Measurements from ENCODE around the gene C1QTNF3.
A peak's percentile ranks its signal among the peaks of the same experiment; 100 is the strongest.

The C1QTNF3 gene

GRCh38 chr5:34035756-34036155 is 7.3 kb downstream of the C1QTNF3 start (continued):
- TF ChIP-seq ZBTB21 (tag by site-specific recombination; IDR thresholded peaks at IDR 0.05) (no peak), ZNF426 (tag by site-specific recombination; IDR thresholded peaks at IDR 0.05) (no peak), ZNF211 (tag by site-specific recombination; IDR thresholded peaks at IDR 0.05; ENCODE audit: low read depth) (no peak), ZNF114 (tag by site-specific recombination; IDR thresholded peaks at IDR 0.05) (no peak)

GRCh38 chr5:34034534-34035327 is 8.3 kb downstream of the C1QTNF3 start:
- ChIA-PET CTCF (interaction anchor here (0.6 kb wide), 1 partner anchor 611 kb away, joined by 3 read pairs; no protein-coding TSS in a partner anchor), POLR2A (no interaction called here)
- H3K27ac ChIP-seq (ENCODE audit: extremely low read depth, low read depth, low read length): no peak overlapping the region

DNA sequence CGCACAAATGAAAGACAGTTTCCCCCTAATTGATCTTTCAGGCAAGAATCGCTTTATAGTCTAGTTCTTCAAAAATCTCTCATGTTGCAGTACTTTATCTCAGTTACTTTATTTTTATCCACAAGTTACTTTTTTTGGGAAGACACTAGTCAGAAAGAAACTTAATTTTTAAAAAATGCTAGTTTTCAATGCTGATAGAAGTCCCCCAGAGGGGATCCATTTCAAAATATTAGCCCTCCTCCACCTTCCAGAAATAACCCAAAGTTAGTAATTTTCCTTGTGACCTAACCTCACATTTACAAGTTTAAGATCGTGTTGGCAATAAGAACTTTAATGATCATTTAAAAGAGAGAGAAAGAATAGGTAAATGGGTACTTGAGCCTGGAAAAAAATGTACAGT is 11.0 kb downstream of the C1QTNF3 start:
- H3K9me3 ChIP-seq (ENCODE audit: control insufficient read depth, insufficient read depth, low read depth, low read length): no peaks in the 10 kb centered on the region
- ChIA-PET POLR2A (no interaction called here), CTCF (interaction anchor here (1.9 kb wide), 1 partner anchor 20 kb away, joined by 4 read pairs; no protein-coding TSS in a partner anchor)
- peak; percentile 48; the same call in 1 of the 2 replicates for TF ChIP-seq MYNN (tag by site-specific recombination; IDR thresholded peaks at IDR 0.05; ENCODE audit: borderline replicate concordance)
- TF ChIP-seq ZNF24 (tag by site-specific recombination; IDR thresholded peaks at IDR 0.05): no peak
- TF ChIP-seq, protein P1, sequence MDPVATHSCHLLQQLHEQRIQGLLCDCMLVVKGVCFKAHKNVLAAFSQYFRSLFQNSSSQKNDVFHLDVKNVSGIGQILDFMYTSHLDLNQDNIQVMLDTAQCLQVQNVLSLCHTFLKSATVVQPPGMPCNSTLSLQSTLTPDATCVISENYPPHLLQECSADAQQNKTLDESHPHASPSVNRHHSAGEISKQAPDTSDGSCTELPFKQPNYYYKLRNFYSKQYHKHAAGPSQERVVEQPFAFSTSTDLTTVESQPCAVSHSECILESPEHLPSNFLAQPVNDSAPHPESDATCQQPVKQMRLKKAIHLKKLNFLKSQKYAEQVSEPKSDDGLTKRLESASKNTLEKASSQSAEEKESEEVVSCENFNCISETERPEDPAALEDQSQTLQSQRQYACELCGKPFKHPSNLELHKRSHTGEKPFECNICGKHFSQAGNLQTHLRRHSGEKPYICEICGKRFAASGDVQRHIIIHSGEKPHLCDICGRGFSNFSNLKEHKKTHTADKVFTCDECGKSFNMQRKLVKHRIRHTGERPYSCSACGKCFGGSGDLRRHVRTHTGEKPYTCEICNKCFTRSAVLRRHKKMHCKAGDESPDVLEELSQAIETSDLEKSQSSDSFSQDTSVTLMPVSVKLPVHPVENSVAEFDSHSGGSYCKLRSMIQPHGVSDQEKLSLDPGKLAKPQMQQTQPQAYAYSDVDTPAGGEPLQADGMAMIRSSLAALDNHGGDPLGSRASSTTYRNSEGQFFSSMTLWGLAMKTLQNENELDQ (tag by site-specific recombination; IDR thresholded peaks at IDR 0.05; ENCODE audit: low read depth): no peak
- H3K36me3 ChIP-seq (ENCODE audit: control insufficient read depth in 2 of 2, insufficient read depth in 1 of 2, low read length in 2 of 2): peaks cover 0 to 4% of the 10 kb centered on the region in 2 experiments; a peak in 1 of 3 replicates
- H3K4me1 ChIP-seq (ENCODE audit: control insufficient read depth, insufficient read depth, low read length): no peaks in the 10 kb centered on the region
- H3K27ac ChIP-seq (ENCODE audit: extremely low read depth, low read depth, low read length): no peak overlapping the region
- no peak overlapping the region for H3K4me3 ChIP-seq (ENCODE audit: low read depth, low read length)

More at GRCh38 chr5:34034534-34035327, 8.3 kb downstream of the C1QTNF3 start:
- TF ChIP-seq ZNF768 (tag by site-specific recombination; IDR thresholded peaks at IDR 0.05): no peak
- Histone ChIP-seq H3K4me1 (ENCODE audit: control insufficient read depth, insufficient read depth, low read length) (no peaks in the 10 kb centered on the region), H3K4me3 (ENCODE audit: low read depth, low read length) (no peak overlapping the region), H3K9me3 (ENCODE audit: control insufficient read depth, insufficient read depth, low read depth, low read length) (no peaks in the 10 kb centered on the region), H3K36me3 (ENCODE audit: control insufficient read depth in 2 of 2, insufficient read depth in 1 of 2, low read length in 2 of 2) (peaks cover 0 to 4% of the 10 kb centered on the region in 2 experiments; a peak in 1 of 3 replicates)

DNA sequence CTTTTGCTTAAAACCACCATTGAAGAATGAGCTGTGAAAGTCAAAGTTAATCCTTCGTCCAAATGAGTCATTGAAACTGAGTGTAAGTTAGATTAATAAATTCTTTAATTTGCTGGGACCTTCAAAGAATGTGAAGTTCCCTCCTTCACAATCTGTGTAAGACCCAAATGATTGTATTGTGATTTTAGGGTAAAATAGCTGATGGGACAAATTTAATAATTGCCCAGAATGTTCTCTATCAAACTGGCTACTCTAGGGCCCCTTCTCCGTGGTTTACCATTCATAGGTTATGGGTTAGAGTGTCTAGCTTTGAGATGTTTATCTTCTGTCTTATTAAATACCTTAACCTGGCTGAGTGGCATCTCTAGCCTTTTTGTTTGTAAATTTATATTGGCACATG is 11.9 kb downstream of the C1QTNF3 start:
- CTCF ChIA-PET: interaction anchor here (1.9 kb wide), 1 partner anchor 19 kb away, joined by 4 read pairs; no protein-coding TSS in a partner anchor
- POLR2A ChIA-PET: no interaction called here
- TF ChIP-seq, protein P2, sequence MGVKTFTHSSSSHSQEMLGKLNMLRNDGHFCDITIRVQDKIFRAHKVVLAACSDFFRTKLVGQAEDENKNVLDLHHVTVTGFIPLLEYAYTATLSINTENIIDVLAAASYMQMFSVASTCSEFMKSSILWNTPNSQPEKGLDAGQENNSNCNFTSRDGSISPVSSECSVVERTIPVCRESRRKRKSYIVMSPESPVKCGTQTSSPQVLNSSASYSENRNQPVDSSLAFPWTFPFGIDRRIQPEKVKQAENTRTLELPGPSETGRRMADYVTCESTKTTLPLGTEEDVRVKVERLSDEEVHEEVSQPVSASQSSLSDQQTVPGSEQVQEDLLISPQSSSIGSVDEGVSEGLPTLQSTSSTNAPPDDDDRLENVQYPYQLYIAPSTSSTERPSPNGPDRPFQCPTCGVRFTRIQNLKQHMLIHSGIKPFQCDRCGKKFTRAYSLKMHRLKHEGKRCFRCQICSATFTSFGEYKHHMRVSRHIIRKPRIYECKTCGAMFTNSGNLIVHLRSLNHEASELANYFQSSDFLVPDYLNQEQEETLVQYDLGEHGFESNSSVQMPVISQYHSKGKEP (tag by site-specific recombination; IDR thresholded peaks at IDR 0.05): no peak
- TF ChIP-seq ZNF791 (tag by site-specific recombination; IDR thresholded peaks at IDR 0.05) (no peak), ZNF266 (tag by site-specific recombination; IDR thresholded peaks at IDR 0.05; ENCODE audit: low read depth) (no peak), ZNF132 (tag by site-specific recombination; IDR thresholded peaks at IDR 0.05; ENCODE audit: borderline replicate concordance) (no peak), RBAK (tag by site-specific recombination; IDR thresholded peaks at IDR 0.05) (no peak), BCL11B (tag by site-specific recombination; IDR thresholded peaks at IDR 0.05; ENCODE audit: low read depth) (no peak), ZNF433 (tag by site-specific recombination; IDR thresholded peaks at IDR 0.05; ENCODE audit: low read depth) (no peak), SP2 (tag by site-specific recombination; IDR thresholded peaks at IDR 0.05) (no peak), ZFP41 (tag by site-specific recombination; IDR thresholded peaks at IDR 0.05; ENCODE audit: borderline replicate concordance) (no peak), ZNF549 (tag by site-specific recombination; IDR thresholded peaks at IDR 0.05) (no peak), ZFP3 (tag by site-specific recombination; IDR thresholded peaks at IDR 0.05; ENCODE audit: low read depth) (no peak), ZNF76 (tag by site-specific recombination; IDR thresholded peaks at IDR 0.05; ENCODE audit: borderline replicate concordance, low read depth) (no peak), ZNF624 (tag by site-specific recombination; IDR thresholded peaks at IDR 0.05) (no peak), ZNF157 (tag by site-specific recombination; IDR thresholded peaks at IDR 0.05) (no peak), TRIM28 (IDR thresholded peaks at IDR 0.05; ENCODE audit: borderline replicate concordance, low read length) (no peak), ZNF140 (tag by site-specific recombination; IDR thresholded peaks at IDR 0.05) (no peak), ZNF211 (tag by site-specific recombination; IDR thresholded peaks at IDR 0.05; ENCODE audit: low read depth) (no peak)

More for the DNA sequence above, 11.9 kb downstream of the C1QTNF3 start:
- H3K4me1 ChIP-seq (ENCODE audit: control insufficient read depth, insufficient read depth, low read length): no peaks in the 10 kb centered on the region
- peaks cover 0 to 4% of the 10 kb centered on the region in 2 experiments; a peak in 1 of 3 replicates for H3K36me3 ChIP-seq (ENCODE audit: control insufficient read depth in 2 of 2, insufficient read depth in 1 of 2, low read length in 2 of 2)
- H3K4me3 ChIP-seq (ENCODE audit: low read depth, low read length): no peak overlapping the region
- H3K27ac ChIP-seq (ENCODE audit: extremely low read depth, low read depth, low read length): no peak overlapping the region
- no peaks in the 10 kb centered on the region for H3K9me3 ChIP-seq (ENCODE audit: control insufficient read depth, insufficient read depth, low read depth, low read length)
